Activated naive CD8-positive, alpha-beta T cell (primary cell): ENCODE results near the gene CDK5RAP2.

Experiments used
- H3K27ac Mint-ChIP-seq: one replicate; pipeline ENCODE4 v1.8.0; 2021; ENCODE audit warnings: mixed read lengths
- H3K27me3 Mint-ChIP-seq: one replicate; pipeline ENCODE4 v1.8.0; 2021; ENCODE audit warnings: mixed read lengths
- H3K36me3 Mint-ChIP-seq: one replicate; pipeline ENCODE4 v1.8.0; 2021; ENCODE audit warnings: mixed read lengths
- H3K4me1 Mint-ChIP-seq: one replicate; pipeline ENCODE4 v1.8.0; 2021; ENCODE audit warnings: low read depth, mixed read lengths
- H3K4me3 Mint-ChIP-seq: one replicate; pipeline ENCODE4 v1.8.0; 2021; ENCODE audit warnings: mild to moderate bottlenecking, mixed read lengths
- H3K9me3 Mint-ChIP-seq: one replicate; pipeline ENCODE4 v1.8.0; 2021; ENCODE audit warnings: low read depth, mixed read lengths

CDK5RAP2 gene

GRCh38 chr9:120439926-120440325 is 140.0 kb downstream of the CDK5RAP2 start:
- H3K27ac Mint-ChIP-seq: no peak overlapping the region
- peaks cover 19% of the 10 kb centered on the region for H3K36me3 Mint-ChIP-seq

GRCh38 chr9:120438836-120439546 is 141.0 kb downstream of the CDK5RAP2 start:
- Mint-ChIP-seq H3K36me3 (peaks cover 25% of the 10 kb centered on the region), H3K9me3 (no peaks in the 10 kb centered on the region), H3K27ac (no peak overlapping the region), H3K27me3 (no peaks in the 10 kb centered on the region), H3K4me3 (no peak overlapping the region), H3K4me1 (no peaks in the 10 kb centered on the region)

More at GRCh38 chr9:120439926-120440325, 140.0 kb downstream of the CDK5RAP2 start:
- H3K27me3 Mint-ChIP-seq: no peaks in the 10 kb centered on the region
- no peaks in the 10 kb centered on the region for H3K4me1 Mint-ChIP-seq
- no peaks in the 10 kb centered on the region for H3K9me3 Mint-ChIP-seq
- no peak overlapping the region for H3K4me3 Mint-ChIP-seq

GRCh38 chr9:120438111-120438510 is 141.9 kb downstream of the CDK5RAP2 start:
- Mint-ChIP-seq H3K4me3 (no peak overlapping the region), H3K27me3 (no peaks in the 10 kb centered on the region)

GRCh38 chr9:120436983-120437475 is 142.9 kb downstream of the CDK5RAP2 start:
- Mint-ChIP-seq H3K9me3 (no peaks in the 10 kb centered on the region), H3K27ac (no peak overlapping the region), H3K4me1 (no peaks in the 10 kb centered on the region), H3K36me3 (peaks cover 33% of the 10 kb centered on the region), H3K27me3 (no peaks in the 10 kb centered on the region), H3K4me3 (no peak overlapping the region)

More at GRCh38 chr9:120438111-120438510, 141.9 kb downstream of the CDK5RAP2 start:
- Mint-ChIP-seq H3K9me3 (no peaks in the 10 kb centered on the region), H3K27ac (no peak overlapping the region), H3K4me1 (no peaks in the 10 kb centered on the region), H3K36me3 (peaks cover 29% of the 10 kb centered on the region)

- Mint-ChIP-seq H3K9me3 (no peaks in the 10 kb centered on the region), H3K4me1 (no peaks in the 10 kb centered on the region), H3K4me3 (no peak overlapping the region), H3K27me3 (no peaks in the 10 kb centered on the region), H3K27ac (no peak overlapping the region), H3K36me3 (peaks cover 39% of the 10 kb centered on the region)
Observed at GRCh38 chr9:120436446-120436845, 143.5 kb downstream of the CDK5RAP2 start.

- no peak overlapping the region for H3K4me3 Mint-ChIP-seq
- H3K27ac Mint-ChIP-seq: no peak overlapping the region
- no peaks in the 10 kb centered on the region for H3K27me3 Mint-ChIP-seq
- H3K36me3 Mint-ChIP-seq: peaks cover 39% of the 10 kb centered on the region
- H3K9me3 Mint-ChIP-seq: no peaks in the 10 kb centered on the region
- H3K4me1 Mint-ChIP-seq: no peaks in the 10 kb centered on the region
Observed at GRCh38 chr9:120435091-120435490, 144.9 kb downstream of the CDK5RAP2 start.

GRCh38 chr9:120434532-120434931 is 145.4 kb downstream of the CDK5RAP2 start:
- no peak overlapping the region for H3K4me3 Mint-ChIP-seq
- no peaks in the 10 kb centered on the region for H3K9me3 Mint-ChIP-seq
- H3K4me1 Mint-ChIP-seq: no peaks in the 10 kb centered on the region
- no peak overlapping the region for H3K27ac Mint-ChIP-seq
- peaks cover 35% of the 10 kb centered on the region for H3K36me3 Mint-ChIP-seq
- H3K27me3 Mint-ChIP-seq: no peaks in the 10 kb centered on the region

- no peak overlapping the region for H3K27ac Mint-ChIP-seq
- no peak overlapping the region for H3K4me3 Mint-ChIP-seq
- H3K9me3 Mint-ChIP-seq: no peaks in the 10 kb centered on the region
- no peaks in the 10 kb centered on the region for H3K4me1 Mint-ChIP-seq
- H3K36me3 Mint-ChIP-seq: peaks cover 33% of the 10 kb centered on the region
- no peaks in the 10 kb centered on the region for H3K27me3 Mint-ChIP-seq
Observed at GRCh38 chr9:120433701-120434100, 146.3 kb downstream of the CDK5RAP2 start.

GRCh38 chr9:120432600-120432999 is 147.4 kb downstream of the CDK5RAP2 start:
- Mint-ChIP-seq H3K9me3 (no peaks in the 10 kb centered on the region), H3K4me3 (no peak overlapping the region), H3K4me1 (no peaks in the 10 kb centered on the region), H3K27ac (no peak overlapping the region), H3K27me3 (no peaks in the 10 kb centered on the region), H3K36me3 (peaks cover 31% of the 10 kb centered on the region)

- Mint-ChIP-seq H3K27ac (no peak overlapping the region), H3K9me3 (no peaks in the 10 kb centered on the region), H3K36me3 (peaks cover 31% of the 10 kb centered on the region)
Observed at GRCh38 chr9:120431268-120431667, 148.7 kb downstream of the CDK5RAP2 start.

GRCh38 chr9:120424248-120424647 is 155.7 kb downstream of the CDK5RAP2 start:
- Mint-ChIP-seq H3K27me3 (no peaks in the 10 kb centered on the region), H3K27ac (no peak overlapping the region), H3K36me3 (peaks cover 19% of the 10 kb centered on the region), H3K4me3 (no peak overlapping the region), H3K9me3 (no peaks in the 10 kb centered on the region), H3K4me1 (peaks cover 5% of the 10 kb centered on the region)

More at GRCh38 chr9:120431268-120431667, 148.7 kb downstream of the CDK5RAP2 start:
- Mint-ChIP-seq H3K4me3 (no peak overlapping the region), H3K27me3 (no peaks in the 10 kb centered on the region), H3K4me1 (no peaks in the 10 kb centered on the region)

- Mint-ChIP-seq H3K36me3 (peaks cover 19% of the 10 kb centered on the region), H3K4me1 (peaks cover 5% of the 10 kb centered on the region), H3K27ac (no peak overlapping the region), H3K4me3 (no peak overlapping the region), H3K9me3 (no peaks in the 10 kb centered on the region), H3K27me3 (no peaks in the 10 kb centered on the region)
Observed at GRCh38 chr9:120423812-120424211, 156.2 kb downstream of the CDK5RAP2 start.

- Mint-ChIP-seq H3K36me3 (peaks cover 26% of the 10 kb centered on the region), H3K27me3 (no peaks in the 10 kb centered on the region), H3K4me3 (no peak overlapping the region), H3K9me3 (no peaks in the 10 kb centered on the region), H3K27ac (no peak overlapping the region), H3K4me1 (peaks cover 5% of the 10 kb centered on the region)
Observed at GRCh38 chr9:120421977-120422376, 158.0 kb downstream of the CDK5RAP2 start.

GRCh38 chr9:120418315-120418714 is 161.7 kb downstream of the CDK5RAP2 start:
- no peaks in the 10 kb centered on the region for H3K4me1 Mint-ChIP-seq
- no peaks in the 10 kb centered on the region for H3K9me3 Mint-ChIP-seq
- peaks cover 29% of the 10 kb centered on the region for H3K36me3 Mint-ChIP-seq
- no peaks in the 10 kb centered on the region for H3K27me3 Mint-ChIP-seq
- H3K4me3 Mint-ChIP-seq: no peak overlapping the region
- H3K27ac Mint-ChIP-seq: no peak overlapping the region

GRCh38 chr9:120416781-120417427 is 163.1 kb downstream of the CDK5RAP2 start:
- Mint-ChIP-seq H3K9me3 (no peaks in the 10 kb centered on the region), H3K27me3 (no peaks in the 10 kb centered on the region), H3K27ac (no peak overlapping the region), H3K36me3 (peaks cover 26% of the 10 kb centered on the region), H3K4me3 (no peak overlapping the region), H3K4me1 (no peaks in the 10 kb centered on the region)
